Esophagus squamous epithelium (tissue), 5 donors: ENCODE data around the gene RNF213. TPM values are rescaled to one million over a fixed set of nuclear protein-coding genes. Genes with fewer than 3 reads are reported as not detected.
"Not testable (repeated sequence)": the region's sequence is repeated elsewhere in the genome, so short reads cannot be mapped to it uniquely, and the experiment has no call there.

ENCODE experiments used
- DNase-seq: peaks from one replicate; lab custom pipeline; 2025; lab: John Stamatoyannopoulos, UW
- H3K27ac ChIP-seq, 4 donors: fragments of 200-600 bp; sonication (generic); one replicate each; pipeline ENCODE4 v1.5.1; 2016 to 2019; ENCODE audit warnings: mild to moderate bottlenecking in 1 of 4
- H3K27me3 ChIP-seq, 4 donors: fragments of 200-600 bp; sonication (generic); 1 replicate in 3 of 4; 2 replicates in 1 of 4; pipeline versions ENCODE4 v1.5.1 to v1.6.0; 2017 to 2021; ENCODE audit warnings: antibody characterized with exemption in 1 of 4
- H3K36me3 ChIP-seq, 3 donors: fragments of 200-600 bp; sonication (generic); one replicate each; pipeline ENCODE4 v1.5.1; 2016 to 2019
- H3K4me1 ChIP-seq, 3 donors: fragments of 200-600 bp; sonication (generic); one replicate each; pipeline ENCODE4 v1.5.1; 2017 to 2019
- H3K4me3 ChIP-seq, 4 donors: fragments of 200-600 bp; sonication (generic); 1 replicate in 3 of 4; 2 replicates in 1 of 4; pipeline ENCODE4 v1.5.1; 2016 to 2019; ENCODE audit warnings: mild to moderate bottlenecking in 2 of 4, moderate library complexity in 1 of 4
- H3K9me3 ChIP-seq, 3 donors: fragments of 200-600 bp; sonication (generic); one replicate each; pipeline ENCODE4 v1.5.1; 2016 to 2019
- POLR2A ChIP-seq, 4 donors: fragments of 450-650 bp; IDR thresholded peaks; one replicate each; pipeline ENCODE4 v1.6.1; 2017; ENCODE audit warnings: antibody characterized with exemption in 4 of 4, mild to moderate bottlenecking in 4 of 4, moderate library complexity in 3 of 4
- WGBS, 2 donors: methylation state at CpG; one replicate each; pipeline ENCODE4 v1.1.5; 2018; 5-methylcytosine and 5-hydroxymethylcytosine counted together
- intact Hi-C: fragments of 100-400 bp; cut with DNase I; formaldehyde crosslinking; loops from one replicate; pipeline ENCODE4 v1.15.0; 2022
- total RNA-seq, 4 donors: library from RNA; depleted of rRNA; stranded (reverse); fragments of >200 nt; gene quantifications; one replicate each; pipeline ENCODE4 v1.1.0, GENCODE V29; 2016
- TF ChIP-seq, protein P1 (sequence below), 6 experiments: fragments of 450-650 bp in 4 of 6; fragments of 200-600 bp in 2 of 6; sonication (generic) in 2 of 6; IDR thresholded peaks; one replicate each; pipeline ENCODE4 v1.5.1; 2016 to 2019; ENCODE audit warnings: antibody characterized with exemption in 6 of 6, mild to moderate bottlenecking in 4 of 6, moderate library complexity in 4 of 6
- donor health status: DM: yes; HTN: yes; CAD: no.

The RNF213 gene
- total RNA-seq, 4 donors from 2014 or later, result 56.1 to 67.9 (median 60.9) TPM

DNA sequence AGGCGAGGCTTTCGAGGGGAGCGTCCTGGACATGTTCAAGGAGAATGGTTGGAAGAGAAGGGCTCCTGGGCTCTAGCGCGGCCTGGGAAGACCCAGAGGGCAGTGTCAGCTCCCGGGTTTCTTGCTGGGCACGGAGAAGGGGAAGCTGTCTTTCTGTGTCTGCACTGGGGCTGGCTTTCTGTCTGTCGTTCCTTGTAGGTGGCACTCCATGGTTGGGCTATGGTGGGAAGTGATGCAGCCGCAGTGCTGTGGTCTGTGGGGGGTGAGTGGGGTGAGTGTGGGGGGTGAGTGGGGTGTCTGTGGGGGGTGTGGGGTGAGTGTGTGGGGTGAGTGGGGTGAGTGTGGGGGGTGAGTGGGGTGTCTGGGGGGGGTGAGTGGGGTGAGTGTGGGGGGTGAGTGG is 13.7 kb downstream of the RNF213 start:
- Histone ChIP-seq H3K27me3 (no peaks in the 10 kb centered on the region), H3K27ac (no peak overlapping the region), H3K36me3 (peaks cover 0 to 58% (median 12%) of the 10 kb centered on the region in 3 donors), H3K4me1 (peaks cover 10 to 41% (median 30%) of the 10 kb centered on the region in 3 donors), H3K4me3 (no peak overlapping the region), H3K9me3 (no peaks in the 10 kb centered on the region)
- 80 to 94% methylated on average over 6 to 8 of the region's 9 CpGs for WGBS, 2 donors
- DNase-seq, result no peak
- intact Hi-C loops, result no loop called here
- TF ChIP-seq, protein P1, sequence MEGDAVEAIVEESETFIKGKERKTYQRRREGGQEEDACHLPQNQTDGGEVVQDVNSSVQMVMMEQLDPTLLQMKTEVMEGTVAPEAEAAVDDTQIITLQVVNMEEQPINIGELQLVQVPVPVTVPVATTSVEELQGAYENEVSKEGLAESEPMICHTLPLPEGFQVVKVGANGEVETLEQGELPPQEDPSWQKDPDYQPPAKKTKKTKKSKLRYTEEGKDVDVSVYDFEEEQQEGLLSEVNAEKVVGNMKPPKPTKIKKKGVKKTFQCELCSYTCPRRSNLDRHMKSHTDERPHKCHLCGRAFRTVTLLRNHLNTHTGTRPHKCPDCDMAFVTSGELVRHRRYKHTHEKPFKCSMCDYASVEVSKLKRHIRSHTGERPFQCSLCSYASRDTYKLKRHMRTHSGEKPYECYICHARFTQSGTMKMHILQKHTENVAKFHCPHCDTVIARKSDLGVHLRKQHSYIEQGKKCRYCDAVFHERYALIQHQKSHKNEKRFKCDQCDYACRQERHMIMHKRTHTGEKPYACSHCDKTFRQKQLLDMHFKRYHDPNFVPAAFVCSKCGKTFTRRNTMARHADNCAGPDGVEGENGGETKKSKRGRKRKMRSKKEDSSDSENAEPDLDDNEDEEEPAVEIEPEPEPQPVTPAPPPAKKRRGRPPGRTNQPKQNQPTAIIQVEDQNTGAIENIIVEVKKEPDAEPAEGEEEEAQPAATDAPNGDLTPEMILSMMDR (IDR thresholded peaks at IDR 0.05), result no peak
- no peak for TF ChIP-seq POLR2A (IDR thresholded peaks at IDR 0.05)

DNA sequence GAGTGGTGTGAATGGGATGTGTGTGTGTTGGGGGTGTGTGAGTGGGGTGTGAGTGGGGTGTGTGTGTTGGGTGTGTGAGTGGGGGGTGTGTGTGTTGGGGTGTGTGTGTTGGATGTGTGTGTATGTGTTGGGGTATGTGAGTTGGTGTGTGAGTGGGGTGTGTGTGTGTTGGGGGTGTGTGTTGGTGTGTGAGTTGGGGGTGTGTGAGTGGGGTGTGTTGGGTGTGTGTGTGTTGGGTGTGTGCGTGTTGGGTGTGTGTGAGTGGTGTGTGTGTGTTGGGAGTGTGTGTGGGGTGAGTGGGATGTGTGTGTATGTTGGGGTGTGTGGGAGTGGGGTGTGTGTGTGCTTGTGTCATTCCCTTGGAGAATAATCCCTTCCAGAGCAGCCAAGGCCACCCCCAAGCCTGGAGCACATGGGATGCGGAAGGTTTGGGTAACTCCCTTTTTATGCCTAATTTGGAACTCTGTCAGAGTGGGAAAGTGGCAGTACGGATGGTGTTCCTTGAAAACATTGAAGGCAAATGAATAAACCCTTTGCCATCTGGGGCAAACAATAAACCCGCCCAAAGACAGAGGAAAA is 14.3 kb downstream of the RNF213 start:
- intact Hi-C loops, result no loop called here
- peaks cover 0 to 57% (median 12%) of the 10 kb centered on the region in 3 donors for H3K36me3 ChIP-seq

DNA sequence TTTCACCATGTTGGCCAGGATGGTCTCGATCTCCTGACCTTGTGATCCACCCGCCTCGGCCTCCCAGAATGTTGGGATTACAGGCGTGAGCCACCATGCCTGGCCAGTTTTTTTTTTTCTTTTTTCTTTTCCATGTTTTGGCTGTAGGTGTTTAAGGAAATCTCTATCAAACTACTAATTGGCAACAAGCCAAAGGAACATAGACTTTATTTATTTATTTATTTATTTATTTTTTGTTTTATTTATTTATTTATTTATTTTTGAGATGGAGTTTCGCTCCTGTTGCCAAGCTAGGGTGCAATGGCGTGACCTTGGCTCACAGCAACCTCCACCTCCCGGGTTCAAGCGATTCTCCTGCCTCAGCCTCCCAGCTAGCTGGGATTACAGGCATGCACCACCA is 15.2 kb downstream of the RNF213 start:
- H3K4me1 ChIP-seq, result peaks cover 16 to 46% (median 37%) of the 10 kb centered on the region in 3 donors

More for the DNA sequence above, 14.3 kb downstream of the RNF213 start:
- Histone ChIP-seq H3K27me3 (no peaks in the 10 kb centered on the region), H3K9me3 (no peaks in the 10 kb centered on the region), H3K4me3 (no peak overlapping the region), H3K4me1 (peaks cover 14 to 47% (median 36%) of the 10 kb centered on the region in 3 donors), H3K27ac (no peak overlapping the region)
- TF ChIP-seq, protein P1 (IDR thresholded peaks at IDR 0.05), result no peak
- TF ChIP-seq POLR2A (IDR thresholded peaks at IDR 0.05), result no peak
- no peak for DNase-seq
- whole genome bisulfite sequencing, 2 donors, result 80 to 82% methylated on average over 4 of the region's 4 CpGs

DNA sequence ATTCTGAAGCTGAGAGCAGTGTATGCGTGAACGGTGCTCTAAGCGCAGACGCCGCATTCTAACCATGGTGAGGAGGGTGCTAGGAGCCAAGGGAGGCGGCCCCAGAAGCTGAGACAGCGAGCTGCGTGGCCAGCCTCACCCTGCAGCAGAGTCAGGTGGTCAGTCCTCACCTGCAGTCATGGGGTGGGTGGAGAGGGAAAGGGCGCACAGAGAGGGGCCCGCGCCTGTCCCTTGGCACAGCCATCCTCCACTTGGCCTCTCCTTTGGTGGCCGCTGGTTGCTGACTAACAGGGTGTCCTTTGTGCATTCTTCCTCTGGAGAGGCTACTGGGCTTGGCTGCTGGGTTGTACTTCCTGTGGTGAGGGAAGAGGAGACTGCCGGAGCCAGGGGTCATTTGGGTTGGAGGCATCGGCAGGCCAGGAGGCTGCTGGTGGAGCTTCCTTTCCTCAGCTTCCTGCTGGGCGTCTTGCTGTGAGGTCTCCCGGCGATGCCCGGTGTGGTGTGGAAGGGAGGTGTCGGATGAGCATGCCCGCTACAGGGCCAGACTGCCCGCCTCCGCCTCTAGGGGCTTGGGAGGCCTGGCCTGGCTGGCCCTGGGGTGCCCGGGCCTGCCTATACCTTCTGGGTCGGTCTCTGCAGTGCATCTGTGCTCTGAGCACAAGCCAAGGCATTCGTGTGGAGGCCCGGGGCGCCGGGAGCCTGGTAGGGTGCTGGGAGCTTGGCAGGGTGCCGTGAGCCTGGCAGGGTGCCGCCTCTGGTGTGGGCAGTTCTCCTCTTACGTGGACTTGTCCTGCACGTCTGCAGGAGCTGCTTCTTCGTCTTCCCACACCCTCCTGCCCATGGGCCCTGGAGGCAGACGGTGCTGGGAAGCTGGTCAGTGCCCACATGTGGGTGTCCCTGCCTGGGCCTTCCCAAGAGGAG is 17.4 kb downstream of the RNF213 start:
- H3K9me3 ChIP-seq, result no peaks in the 10 kb centered on the region
- TF ChIP-seq POLR2A (IDR thresholded peaks at IDR 0.05), result no peak
- TF ChIP-seq, protein P1 (IDR thresholded peaks at IDR 0.05), result no peak
- peak overlapping the region in 2 of 4 donors; percentile 2 to 32 for H3K4me3 ChIP-seq
- intact Hi-C loops, result no loop called here
- peak overlapping the region; percentile 70 to 81 (median 78) for H3K27ac ChIP-seq
- DNase-seq, result no peak
- H3K27me3 ChIP-seq, result no peaks in the 10 kb centered on the region
- H3K36me3 ChIP-seq, result peaks cover 5 to 72% (median 12%) of the 10 kb centered on the region in 3 donors
- WGBS, 2 donors, result 50 to 58% methylated on average over 10 to 11 of the region's 34 CpGs
- H3K4me1 ChIP-seq, result peaks cover 16 to 45% (median 37%) of the 10 kb centered on the region in 3 donors

More for the DNA sequence above, 15.2 kb downstream of the RNF213 start:
- H3K4me3 ChIP-seq, H3K27ac ChIP-seq, H3K27me3 ChIP-seq, intact Hi-C loops, DNase-seq, H3K9me3 ChIP-seq: not testable (repeated sequence)
- 94 to 97% methylated on average over 8 of the region's 8 CpGs for WGBS, 2 donors
- peaks cover 0 to 62% (median 12%) of the 10 kb centered on the region in 3 donors for H3K36me3 ChIP-seq

DNA sequence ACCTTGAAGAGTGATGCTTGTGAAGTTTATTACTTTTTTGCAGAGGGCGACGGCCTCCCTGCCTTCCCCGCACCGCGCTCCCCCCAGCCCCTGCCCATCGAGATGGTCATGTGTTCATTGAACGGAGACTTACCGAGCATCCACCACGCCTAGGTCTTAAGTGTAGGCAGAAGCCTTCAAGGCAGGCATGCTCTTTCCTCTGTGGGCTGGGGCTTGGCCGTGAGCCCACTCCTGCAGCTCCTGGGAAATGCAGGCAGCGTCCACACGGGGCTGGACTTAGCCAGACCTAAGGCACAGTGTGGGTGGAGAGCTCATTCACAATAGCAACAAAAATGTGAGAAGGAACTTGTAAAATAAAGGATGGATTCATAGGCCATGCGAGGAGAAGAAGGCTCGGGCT is 19.2 kb downstream of the RNF213 start:
- WGBS, 2 donors, result 42 to 53% methylated on average over 7 to 13 of the region's 14 CpGs

More for the DNA sequence above, 19.2 kb downstream of the RNF213 start:
- Histone ChIP-seq H3K9me3 (no peaks in the 10 kb centered on the region), H3K4me1 (peaks cover 16 to 38% (median 34%) of the 10 kb centered on the region in 3 donors), H3K4me3 (no peak overlapping the region), H3K36me3 (peaks cover 3 to 78% (median 5%) of the 10 kb centered on the region in 3 donors), H3K27ac (no peak overlapping the region), H3K27me3 (no peaks in the 10 kb centered on the region)
- DNase-seq, result no peak
- no peak for TF ChIP-seq POLR2A (IDR thresholded peaks at IDR 0.05)
- TF ChIP-seq, protein P1 (IDR thresholded peaks at IDR 0.05), result no peak
- intact Hi-C loops, result no loop called here
